Vagina (tissue), 2 donors: ENCODE measurements around the gene PTP4A2.

Source experiments
- POLR2A ChIP-seq, 2 donors: fragments of 450-650 bp; IDR thresholded peaks; one replicate each; pipeline ENCODE4 v1.6.1; 2017; ENCODE audit warnings: antibody characterized with exemption in 2 of 2, mild to moderate bottlenecking in 2 of 2, moderate library complexity in 2 of 2
- POLR2AphosphoS5 ChIP-seq, 2 donors: sonication (generic); formaldehyde crosslinking; IDR thresholded peaks; one replicate each; pipeline ENCODE4 v1.9.0; 2017; ENCODE audit warnings: antibody characterized with exemption in 2 of 2, mild to moderate bottlenecking in 2 of 2, low read depth in 1 of 2; ENCODE audit not compliant: insufficient read depth in 1 of 2
- TF ChIP-seq, protein P1 (sequence below), 3 experiments: fragments of 450-650 bp in 2 of 3; fragments of 200-600 bp in 1 of 3; sonication (generic) in 1 of 3; IDR thresholded peaks; one replicate each; pipeline ENCODE4 v1.5.1; 2017 to 2019; ENCODE audit warnings: antibody characterized with exemption in 3 of 3, mild to moderate bottlenecking in 2 of 3, moderate library complexity in 2 of 3

DNA sequence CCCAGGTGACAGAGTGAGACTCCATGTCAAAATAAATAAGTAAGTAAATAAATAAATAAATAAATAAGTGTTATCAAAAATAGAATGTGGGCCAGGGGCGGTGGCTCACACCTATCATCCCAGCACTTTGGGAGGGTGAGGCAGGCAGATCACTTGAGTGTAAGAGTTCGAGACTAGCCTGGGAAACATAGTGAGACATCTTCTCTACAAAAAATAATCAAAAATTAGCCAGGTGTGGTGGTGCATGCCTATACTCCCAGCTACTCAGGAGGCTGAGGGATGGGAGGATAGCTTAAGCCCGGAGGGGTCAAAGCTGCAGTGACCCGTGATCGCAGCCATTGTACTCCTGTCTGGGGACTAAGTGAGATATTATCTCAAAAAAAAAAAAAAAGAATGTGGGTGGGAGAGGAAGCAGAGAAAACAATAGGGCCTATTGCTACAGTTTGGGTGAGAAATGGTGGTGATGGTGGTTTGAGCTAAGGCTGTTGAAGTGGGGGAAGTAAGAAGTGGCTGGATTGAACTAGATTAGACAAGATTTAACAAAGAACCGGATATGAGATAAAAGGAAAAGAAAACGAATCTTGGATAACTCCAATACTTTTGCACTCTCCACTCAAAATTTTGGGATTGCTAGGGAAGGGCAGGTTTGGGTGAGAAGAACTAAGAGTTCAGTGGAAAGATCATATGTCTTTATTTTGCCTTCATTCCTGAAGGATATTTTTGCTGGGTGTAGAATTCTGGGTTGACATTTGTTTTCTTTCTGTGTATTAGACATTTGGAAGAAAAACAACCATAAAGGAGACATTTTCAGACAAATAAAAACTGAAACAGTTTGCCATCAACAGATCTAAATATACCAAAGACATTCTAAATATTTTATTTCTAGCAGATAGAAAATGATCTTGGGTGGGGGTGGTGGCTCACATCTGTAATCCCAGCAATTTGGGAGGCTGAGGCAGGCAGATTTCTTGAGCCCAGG is 65.2 kb downstream of the PTP4A2 start:
- TF ChIP-seq POLR2AphosphoS5 (IDR thresholded peaks at IDR 0.05; ENCODE audit: insufficient read depth in 1 of 2, low read depth in 1 of 2) (no peak), POLR2A (IDR thresholded peaks at IDR 0.05) (no peak)
- TF ChIP-seq, protein P1, sequence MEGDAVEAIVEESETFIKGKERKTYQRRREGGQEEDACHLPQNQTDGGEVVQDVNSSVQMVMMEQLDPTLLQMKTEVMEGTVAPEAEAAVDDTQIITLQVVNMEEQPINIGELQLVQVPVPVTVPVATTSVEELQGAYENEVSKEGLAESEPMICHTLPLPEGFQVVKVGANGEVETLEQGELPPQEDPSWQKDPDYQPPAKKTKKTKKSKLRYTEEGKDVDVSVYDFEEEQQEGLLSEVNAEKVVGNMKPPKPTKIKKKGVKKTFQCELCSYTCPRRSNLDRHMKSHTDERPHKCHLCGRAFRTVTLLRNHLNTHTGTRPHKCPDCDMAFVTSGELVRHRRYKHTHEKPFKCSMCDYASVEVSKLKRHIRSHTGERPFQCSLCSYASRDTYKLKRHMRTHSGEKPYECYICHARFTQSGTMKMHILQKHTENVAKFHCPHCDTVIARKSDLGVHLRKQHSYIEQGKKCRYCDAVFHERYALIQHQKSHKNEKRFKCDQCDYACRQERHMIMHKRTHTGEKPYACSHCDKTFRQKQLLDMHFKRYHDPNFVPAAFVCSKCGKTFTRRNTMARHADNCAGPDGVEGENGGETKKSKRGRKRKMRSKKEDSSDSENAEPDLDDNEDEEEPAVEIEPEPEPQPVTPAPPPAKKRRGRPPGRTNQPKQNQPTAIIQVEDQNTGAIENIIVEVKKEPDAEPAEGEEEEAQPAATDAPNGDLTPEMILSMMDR (IDR thresholded peaks at IDR 0.05) = no peak
